Measurements from ENCODE around the gene UNC93B1.

UNC93B1 gene

DNA sequence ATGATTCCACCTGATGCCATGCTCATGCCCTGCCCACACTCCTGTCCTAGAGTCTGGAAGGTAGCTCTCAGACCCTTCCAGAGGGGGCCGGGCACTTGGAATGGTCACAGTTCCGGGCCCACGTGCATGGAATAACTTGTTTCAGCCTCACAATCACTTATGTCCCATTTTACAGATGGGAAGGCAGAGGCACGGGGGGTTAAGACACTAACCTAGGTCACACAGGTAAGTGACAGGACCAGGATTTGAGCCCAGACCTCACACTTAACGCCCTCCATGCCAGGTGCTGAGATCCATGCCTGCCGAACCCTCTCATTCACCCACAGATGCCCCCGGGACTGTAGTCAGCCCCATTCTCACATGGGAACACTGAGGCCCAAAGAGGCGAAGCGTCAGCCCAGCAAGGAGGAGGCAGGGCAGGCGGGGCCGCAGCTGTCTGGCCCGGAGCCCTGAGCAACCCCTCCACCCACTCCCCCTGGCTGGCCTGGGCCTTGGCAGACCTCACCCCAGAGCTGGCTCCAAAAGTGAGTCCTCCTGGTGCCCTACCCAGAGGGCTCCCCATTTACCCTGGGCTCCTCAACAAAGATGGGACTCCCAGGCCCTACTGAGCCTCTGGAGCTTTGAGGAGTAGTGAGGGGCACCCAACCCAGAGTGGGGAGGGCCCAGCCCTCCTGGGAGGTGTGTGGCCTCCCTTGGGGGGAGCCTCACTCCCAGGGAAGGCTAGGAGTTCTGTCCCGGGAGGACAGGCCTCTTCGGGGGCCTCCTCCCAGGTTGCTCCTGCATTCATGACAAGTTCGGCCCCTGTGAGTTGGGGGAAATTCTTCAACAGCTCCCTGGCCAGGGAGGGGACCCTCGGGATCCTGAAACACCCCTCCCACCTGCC, 3.8 kb upstream of the UNC93B1 start:
- no peak for TF ChIP-seq TAF1 (IDR thresholded peaks at IDR 0.05; ENCODE audit: low read depth)
- TF ChIP-seq EGR1 (IDR thresholded peaks at IDR 0.05): no peak
- TF ChIP-seq, protein P1, sequence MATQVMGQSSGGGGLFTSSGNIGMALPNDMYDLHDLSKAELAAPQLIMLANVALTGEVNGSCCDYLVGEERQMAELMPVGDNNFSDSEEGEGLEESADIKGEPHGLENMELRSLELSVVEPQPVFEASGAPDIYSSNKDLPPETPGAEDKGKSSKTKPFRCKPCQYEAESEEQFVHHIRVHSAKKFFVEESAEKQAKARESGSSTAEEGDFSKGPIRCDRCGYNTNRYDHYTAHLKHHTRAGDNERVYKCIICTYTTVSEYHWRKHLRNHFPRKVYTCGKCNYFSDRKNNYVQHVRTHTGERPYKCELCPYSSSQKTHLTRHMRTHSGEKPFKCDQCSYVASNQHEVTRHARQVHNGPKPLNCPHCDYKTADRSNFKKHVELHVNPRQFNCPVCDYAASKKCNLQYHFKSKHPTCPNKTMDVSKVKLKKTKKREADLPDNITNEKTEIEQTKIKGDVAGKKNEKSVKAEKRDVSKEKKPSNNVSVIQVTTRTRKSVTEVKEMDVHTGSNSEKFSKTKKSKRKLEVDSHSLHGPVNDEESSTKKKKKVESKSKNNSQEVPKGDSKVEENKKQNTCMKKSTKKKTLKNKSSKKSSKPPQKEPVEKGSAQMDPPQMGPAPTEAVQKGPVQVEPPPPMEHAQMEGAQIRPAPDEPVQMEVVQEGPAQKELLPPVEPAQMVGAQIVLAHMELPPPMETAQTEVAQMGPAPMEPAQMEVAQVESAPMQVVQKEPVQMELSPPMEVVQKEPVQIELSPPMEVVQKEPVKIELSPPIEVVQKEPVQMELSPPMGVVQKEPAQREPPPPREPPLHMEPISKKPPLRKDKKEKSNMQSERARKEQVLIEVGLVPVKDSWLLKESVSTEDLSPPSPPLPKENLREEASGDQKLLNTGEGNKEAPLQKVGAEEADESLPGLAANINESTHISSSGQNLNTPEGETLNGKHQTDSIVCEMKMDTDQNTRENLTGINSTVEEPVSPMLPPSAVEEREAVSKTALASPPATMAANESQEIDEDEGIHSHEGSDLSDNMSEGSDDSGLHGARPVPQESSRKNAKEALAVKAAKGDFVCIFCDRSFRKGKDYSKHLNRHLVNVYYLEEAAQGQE (IDR thresholded peaks at IDR 0.05; ENCODE audit: low read depth): no peak
- no peak for TF ChIP-seq ZBTB7A (IDR thresholded peaks at IDR 0.05; ENCODE audit: low read depth)
- TF ChIP-seq, protein P2, sequence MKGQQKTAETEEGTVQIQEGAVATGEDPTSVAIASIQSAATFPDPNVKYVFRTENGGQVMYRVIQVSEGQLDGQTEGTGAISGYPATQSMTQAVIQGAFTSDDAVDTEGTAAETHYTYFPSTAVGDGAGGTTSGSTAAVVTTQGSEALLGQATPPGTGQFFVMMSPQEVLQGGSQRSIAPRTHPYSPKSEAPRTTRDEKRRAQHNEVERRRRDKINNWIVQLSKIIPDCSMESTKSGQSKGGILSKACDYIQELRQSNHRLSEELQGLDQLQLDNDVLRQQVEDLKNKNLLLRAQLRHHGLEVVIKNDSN (IDR thresholded peaks at IDR 0.05): no peak
- TF ChIP-seq FOXM1 (IDR thresholded peaks at IDR 0.05; ENCODE audit: borderline replicate concordance, low read depth): no peak
- TF ChIP-seq, protein P3, sequence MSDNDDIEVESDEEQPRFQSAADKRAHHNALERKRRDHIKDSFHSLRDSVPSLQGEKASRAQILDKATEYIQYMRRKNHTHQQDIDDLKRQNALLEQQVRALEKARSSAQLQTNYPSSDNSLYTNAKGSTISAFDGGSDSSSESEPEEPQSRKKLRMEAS (IDR thresholded peaks at IDR 0.05): no peak
- TF ChIP-seq TCF12 (IDR thresholded peaks at IDR 0.05; ENCODE audit: low read depth): no peak
- TF ChIP-seq EP300 (IDR thresholded peaks at IDR 0.05; ENCODE audit: borderline replicate concordance): no peak
- no peak for TF ChIP-seq NFIC (IDR thresholded peaks at IDR 0.05)
- TF ChIP-seq TEAD4 (IDR thresholded peaks at IDR 0.05): no peak
- no peak for TF ChIP-seq CREB1 (IDR thresholded peaks at IDR 0.05; ENCODE audit: low read depth)
- TF ChIP-seq YY1 (IDR thresholded peaks at IDR 0.05; ENCODE audit: low read depth): no peak
- TF ChIP-seq CEBPB (IDR thresholded peaks at IDR 0.05): no peak
- no peak for TF ChIP-seq RAD21 (IDR thresholded peaks at IDR 0.05; ENCODE audit: low read depth)

DNA sequence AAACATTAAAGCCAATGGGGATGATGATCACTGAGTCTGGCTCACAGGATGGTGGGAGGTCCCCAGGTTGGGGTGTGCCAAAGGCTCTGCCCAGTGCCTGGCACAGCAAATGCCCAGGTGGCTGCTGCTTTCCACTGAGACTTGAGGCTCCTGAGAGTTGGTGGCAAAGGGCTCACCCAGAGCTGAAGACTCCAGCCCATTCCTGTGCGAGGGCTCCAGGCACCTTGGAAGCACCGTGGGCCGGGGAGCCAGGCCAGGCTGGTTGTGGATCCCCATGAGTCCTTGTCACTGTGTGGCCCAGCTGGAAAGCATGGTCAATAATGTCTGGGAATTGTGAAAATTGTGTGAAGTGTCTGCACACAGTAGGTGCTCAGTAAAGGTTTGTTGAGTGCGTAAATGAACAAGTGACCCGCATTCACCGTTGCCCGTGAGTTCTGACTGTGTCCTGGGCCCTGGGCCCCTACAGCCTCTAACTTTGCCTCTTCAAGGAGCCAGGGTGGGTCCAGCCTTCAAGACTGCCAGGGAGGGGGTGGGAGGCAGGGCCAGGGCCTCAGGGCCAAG, 2.8 kb upstream of the UNC93B1 start:
- TF ChIP-seq CREB1 (IDR thresholded peaks at IDR 0.05; ENCODE audit: low read depth) (no peak), CEBPB (IDR thresholded peaks at IDR 0.05) (no peak), RAD21 (IDR thresholded peaks at IDR 0.05; ENCODE audit: low read depth) (no peak), TCF12 (IDR thresholded peaks at IDR 0.05; ENCODE audit: low read depth) (no peak), YY1 (IDR thresholded peaks at IDR 0.05; ENCODE audit: low read depth) (no peak), EP300 (IDR thresholded peaks at IDR 0.05; ENCODE audit: borderline replicate concordance) (no peak), TEAD4 (IDR thresholded peaks at IDR 0.05) (no peak), FOXM1 (IDR thresholded peaks at IDR 0.05; ENCODE audit: borderline replicate concordance, low read depth) (no peak), NFIC (IDR thresholded peaks at IDR 0.05) (no peak), TAF1 (IDR thresholded peaks at IDR 0.05; ENCODE audit: low read depth) (no peak), EGR1 (IDR thresholded peaks at IDR 0.05) (no peak), ZBTB7A (IDR thresholded peaks at IDR 0.05; ENCODE audit: low read depth) (no peak)
- TF ChIP-seq, protein P1 (IDR thresholded peaks at IDR 0.05; ENCODE audit: low read depth): no peak
- TF ChIP-seq, protein P3 (IDR thresholded peaks at IDR 0.05): no peak
- TF ChIP-seq, protein P2 (IDR thresholded peaks at IDR 0.05): no peak

DNA sequence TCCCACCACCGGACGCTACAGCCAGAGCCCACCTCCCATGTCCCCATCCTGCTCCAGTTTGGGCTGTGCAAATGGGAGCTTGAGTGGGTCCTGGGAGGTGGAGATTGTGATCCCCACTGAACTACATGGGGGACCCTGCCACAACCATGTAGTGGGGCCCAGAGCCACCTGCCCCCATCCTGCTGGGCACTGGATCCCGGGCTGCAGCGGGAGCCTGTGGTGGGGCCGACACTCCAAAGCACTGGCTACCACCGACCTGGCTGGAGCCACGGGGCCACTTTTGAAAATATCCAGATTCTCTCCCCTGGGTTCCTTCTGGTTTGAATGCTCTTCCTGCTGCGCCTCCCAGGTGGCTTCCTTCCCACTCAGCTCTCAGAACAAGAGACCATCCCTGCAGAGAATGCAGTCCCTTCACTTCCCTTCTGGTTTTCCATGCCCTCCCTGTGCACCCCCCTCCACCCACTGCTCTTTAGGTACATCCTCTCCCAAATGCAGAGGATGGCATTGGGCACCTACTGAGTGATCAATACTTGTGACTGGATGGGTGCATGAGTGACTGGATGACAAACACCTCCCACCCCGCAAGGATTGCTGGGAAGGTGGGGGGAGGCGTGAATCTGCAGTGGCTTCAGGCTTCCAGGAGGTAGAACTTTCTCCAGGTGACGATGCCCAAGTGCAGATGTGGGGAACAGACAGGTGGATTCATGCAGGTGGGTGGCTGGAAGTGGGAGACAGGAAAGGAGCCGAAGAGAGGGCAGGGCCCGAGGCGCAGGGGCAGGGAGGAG, 846 bp upstream of the UNC93B1 start:
- TF ChIP-seq EGR1 (IDR thresholded peaks at IDR 0.05) (no peak), CREB1 (IDR thresholded peaks at IDR 0.05; ENCODE audit: low read depth) (no peak), FOXM1 (IDR thresholded peaks at IDR 0.05; ENCODE audit: borderline replicate concordance, low read depth) (no peak), YY1 (IDR thresholded peaks at IDR 0.05; ENCODE audit: low read depth) (no peak), EP300 (IDR thresholded peaks at IDR 0.05; ENCODE audit: borderline replicate concordance) (no peak), TEAD4 (IDR thresholded peaks at IDR 0.05) (no peak), ZBTB7A (IDR thresholded peaks at IDR 0.05; ENCODE audit: low read depth) (no peak), TCF12 (IDR thresholded peaks at IDR 0.05; ENCODE audit: low read depth) (no peak), TAF1 (IDR thresholded peaks at IDR 0.05; ENCODE audit: low read depth) (no peak), CEBPB (IDR thresholded peaks at IDR 0.05) (no peak)
- TF ChIP-seq, protein P2 (IDR thresholded peaks at IDR 0.05): no peak
- TF ChIP-seq, protein P1 (IDR thresholded peaks at IDR 0.05; ENCODE audit: low read depth): no peak

All from Ishikawa (cell line).